ENCODE data around the gene CBR3.
"Not testable (repeated sequence)": the region's sequence is repeated elsewhere in the genome, so short reads cannot be mapped to it uniquely, and the experiment has no call there.

The CBR3 gene

GRCh38 chr21:36120304-36120888 lies 14.5 kb upstream of the CBR3 start:
- no peak for DNase-seq

DNA sequence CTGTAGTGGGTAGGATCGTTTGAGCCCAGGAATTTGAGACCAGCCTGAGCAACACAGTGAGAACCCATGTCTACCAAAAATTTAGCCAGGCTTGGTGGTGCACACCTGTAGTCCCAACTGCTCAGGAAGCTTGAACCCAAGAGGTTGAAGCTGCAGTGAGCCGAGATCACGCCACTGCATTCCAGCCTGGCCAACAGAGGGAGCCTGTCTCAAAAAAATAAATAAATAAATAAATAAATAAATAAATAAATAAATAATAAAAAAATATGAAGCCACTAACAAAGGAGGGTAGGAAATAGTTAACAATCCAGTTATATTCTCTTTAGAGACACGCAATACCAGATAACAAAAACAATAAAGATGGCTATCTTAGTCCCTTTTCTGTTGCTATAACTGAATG lies 11.9 kb upstream of the CBR3 start:
- no peak for DNase-seq

DNA sequence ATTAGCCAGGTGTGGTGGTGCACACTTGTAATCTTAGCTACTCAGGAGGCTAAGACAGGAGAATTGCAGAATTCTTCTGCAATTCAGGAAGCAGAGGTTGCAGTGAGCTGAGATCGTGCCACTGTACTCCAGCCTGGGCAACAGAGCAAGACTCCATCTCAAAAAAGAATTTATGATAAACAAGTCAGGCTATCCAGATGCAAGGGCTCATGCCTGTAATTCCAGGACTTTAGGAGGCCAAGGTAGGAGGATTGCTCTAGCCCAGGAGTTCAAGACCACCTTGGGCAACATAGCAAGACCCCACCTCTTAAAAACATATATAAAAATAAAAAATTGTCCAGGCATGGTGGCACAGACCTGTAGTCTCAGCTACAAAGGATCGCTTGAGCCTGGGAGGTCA lies 10.5 kb upstream of the CBR3 start:
- DNase-seq = no peak

- peak; percentile 12 for DNase-seq
Measured at GRCh38 chr21:36125512-36126207, 9.2 kb upstream of the CBR3 start.

GRCh38 chr21:36126208-36126565 lies 8.7 kb upstream of the CBR3 start:
- no peak for DNase-seq

GRCh38 chr21:36126621-36127110 lies 8.2 kb upstream of the CBR3 start:
- no peak for DNase-seq

DNA sequence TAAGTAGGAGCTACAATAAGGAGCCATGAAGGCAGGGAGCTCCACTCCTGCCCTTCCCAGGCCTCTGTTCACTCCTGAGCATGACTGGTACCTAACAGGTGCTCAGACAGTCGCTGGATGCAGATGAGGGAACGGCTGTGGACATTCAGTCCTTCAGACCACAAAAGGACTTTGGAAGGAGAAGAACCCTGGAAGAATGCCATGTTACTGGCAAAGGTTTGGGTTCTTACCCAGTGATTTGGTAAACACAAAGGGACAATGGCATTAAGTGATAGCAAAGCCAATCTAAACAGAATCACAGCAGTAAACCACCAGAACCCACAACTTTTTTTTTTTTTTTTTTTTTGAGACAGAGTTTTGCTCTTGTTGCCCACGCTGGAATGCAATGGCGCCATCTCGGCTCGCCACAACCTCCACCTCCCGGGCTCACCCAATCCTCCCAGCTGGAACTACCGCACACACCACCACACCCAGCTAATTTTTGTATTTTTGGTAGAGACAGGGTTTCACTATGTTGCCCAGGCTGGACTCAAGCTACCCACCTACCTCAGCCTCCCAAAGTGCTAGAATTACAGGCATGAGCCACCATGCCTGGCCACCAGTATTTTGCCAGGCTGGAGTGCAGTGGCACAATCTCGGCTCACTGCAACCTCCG lies 7.5 kb upstream of the CBR3 start:
- DNase-seq = no peak

DNA sequence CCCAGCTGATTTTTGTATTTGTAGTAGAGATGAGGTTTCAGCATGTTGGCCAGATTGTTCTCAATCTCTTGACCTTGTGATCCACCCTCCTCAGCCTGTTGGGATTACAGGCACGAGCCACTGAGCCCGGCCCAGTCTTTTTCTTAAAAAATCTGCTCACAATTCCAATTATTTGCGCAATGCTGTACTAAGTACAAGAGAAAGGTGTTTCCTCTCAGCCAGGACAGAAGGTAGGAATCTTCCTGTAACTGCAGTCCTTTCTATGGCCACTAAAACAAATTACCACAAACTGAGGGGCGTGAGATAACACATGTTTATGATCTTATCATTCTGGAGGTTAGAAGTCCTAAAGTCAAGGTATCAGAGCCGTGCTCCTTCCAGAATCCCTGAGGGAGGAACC lies 6.9 kb upstream of the CBR3 start:
- DNase-seq = no peak

- no peak for DNase-seq
Measured at GRCh38 chr21:36129219-36129618, 5.7 kb upstream of the CBR3 start.

DNA sequence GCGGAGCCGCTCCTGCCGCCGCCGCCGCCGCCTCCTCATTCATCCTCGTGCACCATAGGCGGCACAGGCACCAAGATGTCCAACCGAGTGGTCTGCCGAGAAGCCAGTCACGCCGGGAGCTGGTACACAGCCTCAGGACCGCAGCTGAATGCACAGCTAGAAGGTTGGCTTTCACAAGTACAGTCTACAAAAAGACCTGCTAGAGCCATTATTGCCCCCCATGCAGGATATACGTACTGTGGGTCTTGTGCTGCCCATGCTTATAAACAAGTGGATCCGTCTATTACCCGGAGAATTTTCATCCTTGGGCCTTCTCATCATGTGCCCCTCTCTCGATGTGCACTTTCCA lies 4.5 kb upstream of the CBR3 start:
- not testable (repeated sequence) for DNase-seq

DNA sequence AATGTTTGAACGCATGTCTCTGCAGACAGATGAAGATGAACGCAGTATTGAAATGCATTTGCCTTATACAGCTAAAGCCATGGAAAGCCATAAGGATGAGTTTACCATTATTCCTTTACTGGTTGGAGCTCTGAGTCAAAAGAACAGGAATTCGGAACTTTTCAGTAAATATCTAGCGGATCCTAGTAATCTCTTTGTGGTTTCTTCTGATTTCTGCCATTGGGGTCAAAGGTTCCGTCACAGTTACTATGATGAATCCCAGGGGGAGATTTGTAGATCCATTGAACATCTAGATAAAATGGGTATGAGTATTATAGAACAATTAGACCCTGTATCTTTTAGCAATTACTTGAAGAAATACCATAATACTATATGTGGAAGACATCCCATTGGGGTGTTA lies 4.0 kb upstream of the CBR3 start:
- not testable (repeated sequence) for DNase-seq

DNA sequence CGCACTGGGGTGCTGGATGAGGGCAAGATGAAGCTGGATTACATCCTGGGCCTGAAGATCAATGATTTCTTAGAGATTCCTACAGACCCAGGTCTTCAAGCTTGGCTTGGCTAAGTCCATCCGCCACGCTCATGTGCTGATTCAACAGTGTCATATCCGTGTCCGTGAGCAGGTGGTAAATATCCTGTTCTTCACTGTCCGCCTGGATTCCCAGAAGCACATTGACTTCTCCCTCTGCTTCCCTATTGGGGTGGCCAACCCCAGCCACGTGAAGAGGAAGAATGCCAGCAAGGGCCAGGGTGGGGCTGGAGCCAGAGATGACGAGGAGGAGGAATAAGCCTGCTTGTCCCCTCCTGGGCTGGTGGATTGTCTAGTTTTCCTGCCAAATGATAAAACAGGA lies 2.2 kb upstream of the CBR3 start:
- no peak for DNase-seq

DNA sequence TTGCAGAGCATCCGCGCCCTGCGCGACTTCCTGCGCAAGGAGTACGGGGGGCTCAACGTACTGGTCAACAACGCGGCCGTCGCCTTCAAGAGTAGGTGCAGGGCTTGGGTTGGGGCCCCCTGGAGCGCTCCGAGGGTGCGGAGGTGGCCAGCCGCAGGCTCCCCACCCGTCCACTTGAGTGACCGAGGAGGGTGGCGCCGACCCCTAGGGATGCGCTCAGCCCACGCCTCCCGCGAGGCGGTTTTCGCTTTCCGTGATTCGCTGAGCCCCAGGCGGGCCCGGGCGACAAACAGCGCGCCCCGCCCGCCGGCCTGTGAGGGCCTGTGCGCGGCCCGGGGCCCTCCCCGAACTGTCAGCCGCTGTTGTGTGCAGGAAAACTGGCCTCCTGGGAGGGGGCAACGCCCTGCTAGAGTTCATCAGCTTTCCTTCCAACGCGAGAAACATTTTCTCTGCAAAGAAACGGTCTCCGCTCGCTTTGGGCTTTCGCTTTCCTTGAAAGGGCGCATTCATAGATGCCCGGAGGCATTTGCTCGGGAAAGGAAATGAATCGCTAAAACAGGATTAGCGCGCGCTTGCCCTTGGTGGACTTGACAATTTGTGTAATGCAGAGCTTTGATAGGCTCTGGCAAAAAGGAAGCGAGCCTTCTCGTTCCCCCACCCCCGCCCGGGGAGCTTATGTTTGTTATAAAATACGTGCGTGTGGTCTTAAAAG lies 668 bp downstream of the CBR3 start:
- no peak for DNase-seq

GRCh38 chr21:36139791-36140190 lies 4.9 kb downstream of the CBR3 start:
- not testable (repeated sequence) for DNase-seq

DNA sequence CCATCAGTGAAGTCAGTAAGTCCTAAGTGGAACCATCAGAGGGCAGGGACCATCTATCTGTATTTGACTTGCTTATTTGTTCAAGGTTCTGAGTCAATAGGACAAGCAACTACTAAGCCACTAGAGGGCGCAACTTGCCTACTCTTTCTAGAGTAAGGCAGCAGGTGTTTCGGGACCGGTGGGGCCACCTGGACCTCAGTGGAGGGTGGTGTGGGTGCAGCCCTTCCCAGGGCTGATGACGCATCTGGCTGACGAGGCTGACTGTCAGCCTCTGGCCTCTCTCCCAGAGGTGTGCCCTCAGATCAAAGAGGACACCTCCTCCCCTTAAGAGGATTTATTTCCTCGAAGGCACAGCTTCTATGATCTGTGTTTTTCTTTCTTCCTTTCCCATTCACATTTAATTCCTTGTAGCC lies 6.6 kb downstream of the CBR3 start:
- peak; percentile 30 for DNase-seq

GRCh38 chr21:36144233-36144632 lies 9.4 kb downstream of the CBR3 start:
- not testable (repeated sequence) for DNase-seq

GRCh38 chr21:36145259-36145658 lies 10.4 kb downstream of the CBR3 start:
- no peak for DNase-seq

DNA sequence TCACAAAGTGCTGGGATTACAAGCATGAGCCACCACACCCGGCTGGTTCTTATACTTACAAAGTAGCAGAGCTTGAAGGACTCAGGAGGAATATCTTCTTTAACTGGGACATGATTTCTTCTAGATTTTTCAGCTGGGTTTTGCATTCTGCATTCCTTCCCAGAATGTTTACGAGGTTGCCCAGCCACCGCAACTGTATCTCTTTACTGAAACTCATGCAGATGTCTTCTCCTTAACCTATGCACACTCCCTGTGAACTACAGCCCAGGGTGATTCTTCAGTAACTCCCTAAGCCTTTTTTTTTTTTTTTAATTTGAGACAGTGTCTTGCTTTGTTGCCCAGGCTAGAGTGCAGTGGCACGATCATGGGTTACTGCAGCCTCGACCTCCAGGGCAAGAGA lies 13.0 kb downstream of the CBR3 start:
- no peak for DNase-seq

- no peak for DNase-seq
Measured at GRCh38 chr21:36148886-36149285, 14.0 kb downstream of the CBR3 start.

GRCh38 chr21:36149788-36150711 lies 15.2 kb downstream of the CBR3 start:
- no peak for DNase-seq

GRCh38 chr21:36155603-36156338 lies 20.9 kb downstream of the CBR3 start:
- DNase-seq = no peak

DNA sequence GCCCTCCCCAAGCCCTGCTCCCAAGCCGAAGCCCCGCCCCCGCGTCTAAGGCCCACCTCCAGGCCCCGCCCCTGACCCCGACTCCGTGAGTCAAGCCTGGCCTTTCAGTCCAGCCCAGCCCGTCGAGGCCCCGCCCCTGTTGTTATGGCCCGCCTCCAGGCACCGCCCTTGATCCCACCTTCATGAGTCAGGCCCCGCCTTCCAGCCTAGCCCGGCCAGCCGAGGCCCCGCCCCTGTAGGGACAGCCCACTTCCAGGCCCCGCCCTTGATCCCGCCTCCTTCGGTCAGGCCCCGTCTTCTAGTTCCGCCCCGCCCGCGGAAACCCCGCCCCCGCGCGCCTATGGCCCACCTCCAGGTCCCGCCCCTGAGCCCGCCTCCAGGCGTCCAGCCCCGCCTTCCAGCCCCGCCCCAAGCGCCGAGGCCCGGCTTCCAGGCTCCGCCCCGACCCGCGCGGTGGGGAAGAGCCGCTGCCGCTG lies 21.5 kb downstream of the CBR3 start:
- DNase-seq = peak; percentile 94

All from NCI-H446 treated with DMSO at 0.1 percent for 48 hours (cell line).